ENCODE data around the gene PTGER1.

The PTGER1 gene

GRCh38 chr19:14439014-14439413 lies 36.1 kb downstream of the PTGER1 start:
- DNase-seq (ENCODE audit: low spot score in 2 of 2), result no peak
- Mint-ChIP-seq H3K9me3 (no peaks in the 10 kb centered on the region), H3K36me3 (ENCODE audit: insufficient read depth) (peaks cover 31% of the 10 kb centered on the region), H3K4me1 (peaks cover 51% of the 10 kb centered on the region), H3K4me3 (peak overlapping the region; percentile 61), H3K27me3 (no peaks in the 10 kb centered on the region), H3K27ac (ENCODE audit: low read depth) (no peak overlapping the region)
- ATAC-seq (replicated peaks; ENCODE audit: extremely low read depth, poor library complexity, severe bottlenecking), result no peak

GRCh38 chr19:14437578-14438140 lies 37.5 kb downstream of the PTGER1 start:
- H3K4me1 Mint-ChIP-seq, result peaks cover 47% of the 10 kb centered on the region
- H3K9me3 Mint-ChIP-seq, result no peaks in the 10 kb centered on the region
- ATAC-seq (replicated peaks; ENCODE audit: extremely low read depth, poor library complexity, severe bottlenecking) (no peak), DNase-seq (ENCODE audit: low spot score in 2 of 2) (no peak)
- no peaks in the 10 kb centered on the region for H3K27me3 Mint-ChIP-seq
- peaks cover 23% of the 10 kb centered on the region for H3K36me3 Mint-ChIP-seq (ENCODE audit: insufficient read depth)
- H3K4me3 Mint-ChIP-seq, result peak overlapping the region; percentile 56
- no peak overlapping the region for H3K27ac Mint-ChIP-seq (ENCODE audit: low read depth)

- ATAC-seq (replicated peaks; ENCODE audit: extremely low read depth, poor library complexity, severe bottlenecking) (no peak), DNase-seq (ENCODE audit: low spot score in 2 of 2) (no peak)
- H3K27me3 Mint-ChIP-seq, result no peaks in the 10 kb centered on the region
- peak overlapping the region; percentile 65 for H3K4me3 Mint-ChIP-seq
- H3K36me3 Mint-ChIP-seq (ENCODE audit: insufficient read depth), result peaks cover 14% of the 10 kb centered on the region
- H3K4me1 Mint-ChIP-seq, result peaks cover 42% of the 10 kb centered on the region
- H3K27ac Mint-ChIP-seq (ENCODE audit: low read depth), result peak overlapping the region; percentile 79
- H3K9me3 Mint-ChIP-seq, result no peaks in the 10 kb centered on the region
Measured at GRCh38 chr19:14435320-14436050, 39.7 kb downstream of the PTGER1 start.

GRCh38 chr19:14434543-14435319 lies 40.4 kb downstream of the PTGER1 start:
- no peaks in the 10 kb centered on the region for H3K9me3 Mint-ChIP-seq
- peaks cover 7% of the 10 kb centered on the region for H3K36me3 Mint-ChIP-seq (ENCODE audit: insufficient read depth)
- H3K27me3 Mint-ChIP-seq, result no peaks in the 10 kb centered on the region
- peak overlapping the region; percentile 65 for H3K4me3 Mint-ChIP-seq
- H3K4me1 Mint-ChIP-seq, result peaks cover 36% of the 10 kb centered on the region
- DNase-seq (ENCODE audit: low spot score in 2 of 2) (no peak), ATAC-seq (replicated peaks; ENCODE audit: extremely low read depth, poor library complexity, severe bottlenecking) (no peak)
- peak overlapping the region; percentile 63 for H3K27ac Mint-ChIP-seq (ENCODE audit: low read depth)

- H3K27ac Mint-ChIP-seq (ENCODE audit: low read depth), result peak overlapping the region; percentile 63
- peaks cover 7% of the 10 kb centered on the region for H3K36me3 Mint-ChIP-seq (ENCODE audit: insufficient read depth)
- H3K27me3 Mint-ChIP-seq, result no peaks in the 10 kb centered on the region
- no peaks in the 10 kb centered on the region for H3K9me3 Mint-ChIP-seq
- peak; percentile 67 for ATAC-seq (replicated peaks; ENCODE audit: extremely low read depth, poor library complexity, severe bottlenecking)
- peak overlapping the region; percentile 65 for H3K4me3 Mint-ChIP-seq
- DNase-seq (ENCODE audit: low spot score in 2 of 2), result peak in 1 of 2 donors; percentile 43
- H3K4me1 Mint-ChIP-seq, result peaks cover 27% of the 10 kb centered on the region
Measured at GRCh38 chr19:14433554-14434501, 41.3 kb downstream of the PTGER1 start.

- H3K27me3 Mint-ChIP-seq, result no peaks in the 10 kb centered on the region
- H3K27ac Mint-ChIP-seq (ENCODE audit: low read depth), result peak within 1 kb of the TSS; percentile 64
- H3K4me1 Mint-ChIP-seq, result peaks cover 19% of the 10 kb centered on the region
- peak within 1 kb of the TSS; percentile 82 for H3K4me3 Mint-ChIP-seq
- H3K9me3 Mint-ChIP-seq, result no peaks in the 10 kb centered on the region
- H3K36me3 Mint-ChIP-seq (ENCODE audit: insufficient read depth), result peaks cover 7% of the 10 kb centered on the region
- DNase-seq (ENCODE audit: low spot score in 2 of 2) (no peak), ATAC-seq (replicated peaks; ENCODE audit: extremely low read depth, poor library complexity, severe bottlenecking) (no peak)
Measured at GRCh38 chr19:14432791-14433553, 42.2 kb downstream of the PTGER1 start, which contains the start of gene PKN1. PKN1 (plus strand) TSS chr19:14433306; CDS start chr19:14433522, 216 bp downstream.

GRCh38 chr19:14430712-14431111 lies 44.4 kb downstream of the PTGER1 start:
- peak overlapping the region; percentile 49 for H3K27ac Mint-ChIP-seq (ENCODE audit: low read depth)
- peaks cover 16% of the 10 kb centered on the region for H3K4me1 Mint-ChIP-seq
- peaks cover 5% of the 10 kb centered on the region for H3K36me3 Mint-ChIP-seq (ENCODE audit: insufficient read depth)
- no peak overlapping the region for H3K4me3 Mint-ChIP-seq
- ATAC-seq (replicated peaks; ENCODE audit: extremely low read depth, poor library complexity, severe bottlenecking) (no peak), DNase-seq (ENCODE audit: low spot score in 2 of 2) (no peak)
- no peaks in the 10 kb centered on the region for H3K9me3 Mint-ChIP-seq
- H3K27me3 Mint-ChIP-seq, result no peaks in the 10 kb centered on the region

GRCh38 chr19:14428882-14429416 lies 46.2 kb downstream of the PTGER1 start:
- Mint-ChIP-seq H3K4me1 (peaks cover 6% of the 10 kb centered on the region), H3K9me3 (no peaks in the 10 kb centered on the region), H3K36me3 (ENCODE audit: insufficient read depth) (peaks cover 1% of the 10 kb centered on the region), H3K27me3 (no peaks in the 10 kb centered on the region), H3K4me3 (no peak overlapping the region), H3K27ac (ENCODE audit: low read depth) (no peak overlapping the region)
- DNase-seq (ENCODE audit: low spot score in 2 of 2) (no peak), ATAC-seq (replicated peaks; ENCODE audit: extremely low read depth, poor library complexity, severe bottlenecking) (no peak)

GRCh38 chr19:14427461-14427860 lies 47.7 kb downstream of the PTGER1 start:
- no peaks in the 10 kb centered on the region for H3K36me3 Mint-ChIP-seq (ENCODE audit: insufficient read depth)
- H3K27ac Mint-ChIP-seq (ENCODE audit: low read depth), result no peak overlapping the region
- peaks cover 6% of the 10 kb centered on the region for H3K4me1 Mint-ChIP-seq
- H3K9me3 Mint-ChIP-seq, result no peaks in the 10 kb centered on the region
- ATAC-seq (replicated peaks; ENCODE audit: extremely low read depth, poor library complexity, severe bottlenecking) (no peak), DNase-seq (ENCODE audit: low spot score in 2 of 2) (no peak)
- no peaks in the 10 kb centered on the region for H3K27me3 Mint-ChIP-seq
- no peak overlapping the region for H3K4me3 Mint-ChIP-seq

GRCh38 chr19:14425696-14426138 lies 49.4 kb downstream of the PTGER1 start:
- no peaks in the 10 kb centered on the region for H3K27me3 Mint-ChIP-seq
- H3K4me3 Mint-ChIP-seq, result no peak overlapping the region
- no peak overlapping the region for H3K27ac Mint-ChIP-seq (ENCODE audit: low read depth)
- peaks cover 3% of the 10 kb centered on the region for H3K4me1 Mint-ChIP-seq
- no peaks in the 10 kb centered on the region for H3K36me3 Mint-ChIP-seq (ENCODE audit: insufficient read depth)
- H3K9me3 Mint-ChIP-seq, result no peaks in the 10 kb centered on the region
- ATAC-seq (replicated peaks; ENCODE audit: extremely low read depth, poor library complexity, severe bottlenecking) (no peak), DNase-seq (ENCODE audit: low spot score in 2 of 2) (no peak)

Measured in central memory CD8-positive, alpha-beta T cell (primary cell).